SJCRH30 (cell line): ENCODE results near the gene GMDS. TPM values are rescaled to one million over a fixed set of nuclear protein-coding genes. Genes with fewer than 3 reads are reported as not detected.

Source experiments
- DNase-seq, 2 experiments: peaks; one replicate each; pipeline ENCODE4 v3.0.0-alpha.2; 2015 to 2020
- H3K27ac ChIP-seq: fragments of 250-450 bp; sonication (Bioruptor Pico); 2 replicates; pipeline ENCODE4 v1.5.1; 2020; ENCODE audit warnings: mild to moderate bottlenecking, moderate library complexity
- H3K27me3 ChIP-seq: fragments of 250-450 bp; sonication (Bioruptor Pico); 2 replicates; pipeline ENCODE4 v1.5.1; 2020; ENCODE audit warnings: mild to moderate bottlenecking, moderate library complexity
- H3K36me3 ChIP-seq: fragments of 250-450 bp; sonication (Bioruptor Pico); 2 replicates; pipeline ENCODE4 v1.5.1; 2020; ENCODE audit warnings: mild to moderate bottlenecking, moderate library complexity
- H3K4me1 ChIP-seq: fragments of 250-450 bp; sonication (Bioruptor Pico); 2 replicates; pipeline ENCODE4 v1.5.1; 2020; ENCODE audit warnings: mild to moderate bottlenecking, moderate library complexity
- H3K4me3 ChIP-seq: fragments of 250-450 bp; sonication (Bioruptor Pico); 2 replicates; pipeline ENCODE4 v1.5.1; 2020; ENCODE audit warnings: mild to moderate bottlenecking, moderate library complexity
- H3K9me3 ChIP-seq: fragments of 250-450 bp; sonication (Bioruptor Pico); replicated peaks from 2 replicates; pipeline ENCODE4 v1.5.1; 2020; ENCODE audit warnings: mild to moderate bottlenecking, moderate library complexity
- total RNA-seq: library from RNA; depleted of rRNA; stranded (reverse); fragments of >200 nt; shearing (Covaris generic); gene quantifications from 2 replicates; pipeline ENCODE4 v1.2.3, GENCODE V29; 2014

The GMDS gene
- total RNA-seq, 1 experiment from 2014 or later: 7.9 TPM

GRCh38 chr6:1618311-1619097 is 626.9 kb downstream of the GMDS start:
- Histone ChIP-seq H3K4me3 (no peak overlapping the region), H3K36me3 (no peaks in the 10 kb centered on the region), H3K9me3 (no peaks in the 10 kb centered on the region), H3K4me1 (no peaks in the 10 kb centered on the region), H3K27ac (no peak overlapping the region), H3K27me3 (no peaks in the 10 kb centered on the region)
- no peak for DNase-seq

DNA sequence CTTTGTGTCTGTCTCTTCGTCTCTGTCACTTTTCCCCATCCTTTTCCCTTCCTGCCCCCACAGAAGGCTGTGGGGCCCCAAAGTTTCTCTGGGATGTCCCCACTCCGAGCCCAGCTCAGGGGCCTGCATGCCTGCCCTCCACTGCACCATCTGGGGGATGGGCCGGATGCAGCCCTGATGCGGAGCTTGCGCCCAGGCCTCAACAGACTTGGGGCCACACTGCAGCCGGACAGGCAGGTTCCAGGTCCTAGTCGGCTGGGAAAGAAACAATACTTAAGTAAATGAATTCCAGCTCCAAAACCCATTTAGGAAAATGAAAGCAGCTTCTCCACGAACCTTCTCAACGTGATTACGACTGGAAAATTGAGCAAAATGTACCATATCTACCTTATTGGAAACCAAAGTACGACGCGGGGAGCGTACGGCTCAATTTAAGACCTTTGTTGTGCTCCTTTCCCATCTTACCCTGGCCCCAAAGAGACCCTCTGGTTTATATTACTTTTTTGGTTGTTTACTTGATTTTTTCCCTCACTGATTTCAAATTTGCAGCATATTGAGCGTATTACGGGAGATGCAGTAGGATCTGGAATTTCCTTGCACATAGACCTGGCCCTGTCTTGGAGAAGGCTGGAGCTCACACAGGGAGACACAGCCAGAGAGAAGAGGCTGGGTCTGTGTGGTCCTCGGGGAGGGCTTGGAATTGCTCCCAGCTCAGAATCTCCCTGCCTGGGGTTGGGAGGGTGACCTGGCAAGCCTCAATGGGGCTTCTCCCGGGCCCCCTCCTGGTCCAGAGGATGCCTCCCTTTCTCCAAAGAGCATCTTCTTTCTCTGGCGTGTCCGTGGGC is 627.7 kb downstream of the GMDS start:
- Histone ChIP-seq H3K4me1 (no peaks in the 10 kb centered on the region), H3K4me3 (no peak overlapping the region), H3K27me3 (no peaks in the 10 kb centered on the region), H3K9me3 (no peaks in the 10 kb centered on the region), H3K36me3 (no peaks in the 10 kb centered on the region), H3K27ac (no peak overlapping the region)
- no peak for DNase-seq

GRCh38 chr6:1616701-1617463 is 628.5 kb downstream of the GMDS start:
- no peak for DNase-seq
- Histone ChIP-seq H3K9me3 (no peaks in the 10 kb centered on the region), H3K4me3 (no peak overlapping the region), H3K4me1 (no peaks in the 10 kb centered on the region), H3K27me3 (no peaks in the 10 kb centered on the region), H3K27ac (no peak overlapping the region), H3K36me3 (no peaks in the 10 kb centered on the region)

GRCh38 chr6:1615853-1616420 is 629.5 kb downstream of the GMDS start:
- Histone ChIP-seq H3K27me3 (no peaks in the 10 kb centered on the region), H3K4me1 (no peaks in the 10 kb centered on the region), H3K27ac (no peak overlapping the region), H3K9me3 (no peaks in the 10 kb centered on the region), H3K4me3 (no peak overlapping the region), H3K36me3 (no peaks in the 10 kb centered on the region)
- DNase-seq: no peak

- Histone ChIP-seq H3K27me3 (no peaks in the 10 kb centered on the region), H3K27ac (no peak overlapping the region), H3K36me3 (no peaks in the 10 kb centered on the region), H3K9me3 (no peaks in the 10 kb centered on the region), H3K4me3 (no peak overlapping the region), H3K4me1 (no peaks in the 10 kb centered on the region)
- DNase-seq: no peak
Measured at GRCh38 chr6:1615151-1615852, 630.1 kb downstream of the GMDS start.

DNA sequence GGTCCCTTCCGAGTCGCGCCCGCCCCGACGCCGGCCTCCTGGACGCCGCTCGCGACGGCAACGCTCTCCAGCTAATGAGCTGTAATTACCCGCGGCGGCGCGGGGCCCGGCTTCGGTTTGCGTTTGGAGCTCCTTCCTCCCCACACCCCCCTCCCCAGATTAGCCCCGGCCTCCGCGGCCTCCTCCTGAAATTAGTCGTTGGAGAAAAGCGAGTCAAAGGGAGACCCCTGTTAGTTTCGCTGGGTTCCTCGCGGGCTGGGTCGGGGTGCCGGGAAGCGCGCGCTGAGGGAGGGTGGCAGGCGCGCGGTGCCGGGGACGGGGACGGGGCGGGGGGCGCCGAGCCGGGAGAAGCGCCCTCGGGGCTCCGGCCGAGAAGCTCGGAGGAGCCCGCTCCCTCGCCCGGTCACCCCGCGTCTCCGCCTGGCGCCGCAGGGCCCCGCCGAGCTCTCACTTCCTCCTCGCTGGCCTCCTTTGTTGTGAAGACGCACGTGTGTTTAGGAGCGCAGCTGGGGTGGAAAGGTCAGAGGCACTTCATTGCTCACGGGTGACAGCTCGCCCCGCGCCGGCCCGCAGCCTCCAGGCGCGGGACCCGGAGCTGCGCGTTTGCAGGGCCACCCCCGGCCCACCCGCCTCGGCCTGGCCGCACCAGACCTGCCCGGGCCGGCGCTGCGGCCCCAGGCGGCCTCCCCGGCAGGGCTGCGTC is 630.8 kb downstream of the GMDS start:
- Histone ChIP-seq H3K36me3 (no peaks in the 10 kb centered on the region), H3K27ac (no peak overlapping the region), H3K9me3 (no peaks in the 10 kb centered on the region), H3K4me1 (no peaks in the 10 kb centered on the region), H3K27me3 (no peaks in the 10 kb centered on the region), H3K4me3 (no peak overlapping the region)
- DNase-seq: no peak

GRCh38 chr6:1613688-1614447 is 631.5 kb downstream of the GMDS start:
- no peaks in the 10 kb centered on the region for H3K27me3 ChIP-seq
- no peak for DNase-seq
- no peaks in the 10 kb centered on the region for H3K4me1 ChIP-seq
- H3K36me3 ChIP-seq: no peaks in the 10 kb centered on the region
- peak overlapping the region; percentile 84 for H3K4me3 ChIP-seq
- no peak overlapping the region for H3K27ac ChIP-seq
- no peaks in the 10 kb centered on the region for H3K9me3 ChIP-seq

GRCh38 chr6:1613346-1613687 is 632.1 kb downstream of the GMDS start:
- no peak for DNase-seq
- Histone ChIP-seq H3K36me3 (no peaks in the 10 kb centered on the region), H3K4me3 (peak overlapping the region; percentile 84), H3K4me1 (no peaks in the 10 kb centered on the region), H3K27me3 (no peaks in the 10 kb centered on the region), H3K9me3 (no peaks in the 10 kb centered on the region), H3K27ac (no peak overlapping the region)

DNA sequence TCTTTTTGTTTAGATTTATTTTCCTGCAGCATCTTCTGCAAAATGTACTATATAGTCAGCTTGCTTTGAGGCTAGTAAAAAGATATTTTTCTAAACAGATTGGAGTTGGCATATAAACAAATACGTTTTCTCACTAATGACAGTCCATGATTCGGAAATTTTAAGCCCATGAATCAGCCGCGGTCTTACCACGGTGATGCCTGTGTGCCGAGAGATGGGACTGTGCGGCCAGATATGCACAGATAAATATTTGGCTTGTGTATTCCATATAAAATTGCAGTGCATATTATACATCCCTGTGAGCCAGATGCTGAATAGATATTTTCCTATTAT is 632.5 kb downstream of the GMDS start:
- Histone ChIP-seq H3K36me3 (no peaks in the 10 kb centered on the region), H3K4me1 (no peaks in the 10 kb centered on the region), H3K27me3 (no peaks in the 10 kb centered on the region), H3K27ac (no peak overlapping the region), H3K4me3 (peak overlapping the region; percentile 84), H3K9me3 (no peaks in the 10 kb centered on the region)
- no peak for DNase-seq

GRCh38 chr6:1612299-1612973 is 633.0 kb downstream of the GMDS start:
- H3K9me3 ChIP-seq: no peaks in the 10 kb centered on the region
- no peaks in the 10 kb centered on the region for H3K36me3 ChIP-seq
- no peaks in the 10 kb centered on the region for H3K4me1 ChIP-seq
- H3K4me3 ChIP-seq: peak overlapping the region; percentile 84
- H3K27ac ChIP-seq: no peak overlapping the region
- no peaks in the 10 kb centered on the region for H3K27me3 ChIP-seq
- no peak for DNase-seq

DNA sequence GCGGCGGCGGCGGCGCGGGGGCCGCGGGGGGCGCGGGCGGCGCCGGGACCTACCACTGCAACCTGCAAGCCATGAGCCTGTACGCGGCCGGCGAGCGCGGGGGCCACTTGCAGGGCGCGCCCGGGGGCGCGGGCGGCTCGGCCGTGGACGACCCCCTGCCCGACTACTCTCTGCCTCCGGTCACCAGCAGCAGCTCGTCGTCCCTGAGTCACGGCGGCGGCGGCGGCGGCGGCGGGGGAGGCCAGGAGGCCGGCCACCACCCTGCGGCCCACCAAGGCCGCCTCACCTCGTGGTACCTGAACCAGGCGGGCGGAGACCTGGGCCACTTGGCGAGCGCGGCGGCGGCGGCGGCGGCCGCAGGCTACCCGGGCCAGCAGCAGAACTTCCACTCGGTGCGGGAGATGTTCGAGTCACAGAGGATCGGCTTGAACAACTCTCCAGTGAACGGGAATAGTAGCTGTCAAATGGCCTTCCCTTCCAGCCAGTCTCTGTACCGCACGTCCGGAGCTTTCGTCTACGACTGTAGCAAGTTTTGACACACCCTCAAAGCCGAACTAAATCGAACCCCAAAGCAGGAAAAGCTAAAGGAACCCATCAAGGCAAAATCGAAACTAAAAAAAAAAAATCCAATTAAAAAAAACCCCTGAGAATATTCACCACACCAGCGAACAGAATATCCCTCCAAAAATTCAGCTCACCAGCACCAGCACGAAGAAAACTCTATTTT is 633.7 kb downstream of the GMDS start:
- Histone ChIP-seq H3K27me3 (no peaks in the 10 kb centered on the region), H3K4me3 (peak overlapping the region; percentile 84), H3K4me1 (no peaks in the 10 kb centered on the region), H3K36me3 (no peaks in the 10 kb centered on the region), H3K9me3 (no peaks in the 10 kb centered on the region), H3K27ac (no peak overlapping the region)
- DNase-seq: peak; percentile 15 to 38

DNA sequence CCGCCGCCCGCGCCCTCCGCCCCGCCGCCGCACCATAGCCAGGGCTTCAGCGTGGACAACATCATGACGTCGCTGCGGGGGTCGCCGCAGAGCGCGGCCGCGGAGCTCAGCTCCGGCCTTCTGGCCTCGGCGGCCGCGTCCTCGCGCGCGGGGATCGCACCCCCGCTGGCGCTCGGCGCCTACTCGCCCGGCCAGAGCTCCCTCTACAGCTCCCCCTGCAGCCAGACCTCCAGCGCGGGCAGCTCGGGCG is 634.2 kb downstream of the GMDS start:
- H3K36me3 ChIP-seq: no peaks in the 10 kb centered on the region
- peak overlapping the region; percentile 84 for H3K4me3 ChIP-seq
- H3K27me3 ChIP-seq: no peaks in the 10 kb centered on the region
- H3K4me1 ChIP-seq: no peaks in the 10 kb centered on the region
- no peaks in the 10 kb centered on the region for H3K9me3 ChIP-seq
- H3K27ac ChIP-seq: no peak overlapping the region
- DNase-seq: peak; percentile 44 to 46
